Measurements from ENCODE around the gene IFITM2.
"Not testable (repeated sequence)": the region's sequence is repeated elsewhere in the genome, so short reads cannot be mapped to it uniquely, and the experiment has no call there.

IFITM2 gene

GRCh38 chr11:311013-311748 lies 3.6 kb downstream of the IFITM2 start:
- not testable (repeated sequence) for DNase-seq

- DNase-seq: no peak
Measured at GRCh38 chr11:312092-312816, 4.6 kb downstream of the IFITM2 start.

GRCh38 chr11:313304-313786 lies 5.7 kb downstream of the IFITM2 start:
- DNase-seq: peak; percentile 55

- peak; percentile 93 for DNase-seq
Measured at GRCh38 chr11:313787-314553, 6.4 kb downstream of the IFITM2 start, which contains the start of gene IFITM1. Gene IFITM1, plus strand, starts transcription at chr11:314040. Its CDS starts 131 bp downstream, at chr11:314171.

GRCh38 chr11:314554-314875 lies 6.9 kb downstream of the IFITM2 start:
- DNase-seq: peak; percentile 45

- DNase-seq: no peak
Measured at GRCh38 chr11:315051-315481, 7.5 kb downstream of the IFITM2 start.

- no peak for DNase-seq
Measured at GRCh38 chr11:315516-315994, 7.9 kb downstream of the IFITM2 start.

GRCh38 chr11:316031-316701 lies 8.6 kb downstream of the IFITM2 start:
- DNase-seq: peak; percentile 53

DNA sequence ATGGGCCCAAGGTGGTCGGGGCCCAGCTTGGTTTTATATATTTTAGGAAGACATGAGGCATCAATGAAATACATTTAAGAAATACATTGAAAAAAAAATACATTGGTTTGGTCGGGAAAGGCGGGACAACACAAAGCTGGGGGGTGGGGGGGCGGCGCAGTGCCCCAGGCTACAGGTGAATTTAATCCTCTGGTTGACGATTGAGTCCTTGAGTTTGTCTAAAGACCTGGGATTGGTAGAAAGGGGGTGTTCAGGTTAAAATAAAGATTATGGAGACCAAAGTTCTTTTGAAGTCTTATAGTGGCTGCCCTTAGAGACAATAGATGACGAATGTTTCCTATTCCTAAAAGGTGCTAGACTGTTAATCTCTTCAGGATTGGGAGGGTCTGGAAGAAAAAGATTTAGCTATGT lies 9.3 kb downstream of the IFITM2 start:
- DNase-seq: peak; percentile 53

DNA sequence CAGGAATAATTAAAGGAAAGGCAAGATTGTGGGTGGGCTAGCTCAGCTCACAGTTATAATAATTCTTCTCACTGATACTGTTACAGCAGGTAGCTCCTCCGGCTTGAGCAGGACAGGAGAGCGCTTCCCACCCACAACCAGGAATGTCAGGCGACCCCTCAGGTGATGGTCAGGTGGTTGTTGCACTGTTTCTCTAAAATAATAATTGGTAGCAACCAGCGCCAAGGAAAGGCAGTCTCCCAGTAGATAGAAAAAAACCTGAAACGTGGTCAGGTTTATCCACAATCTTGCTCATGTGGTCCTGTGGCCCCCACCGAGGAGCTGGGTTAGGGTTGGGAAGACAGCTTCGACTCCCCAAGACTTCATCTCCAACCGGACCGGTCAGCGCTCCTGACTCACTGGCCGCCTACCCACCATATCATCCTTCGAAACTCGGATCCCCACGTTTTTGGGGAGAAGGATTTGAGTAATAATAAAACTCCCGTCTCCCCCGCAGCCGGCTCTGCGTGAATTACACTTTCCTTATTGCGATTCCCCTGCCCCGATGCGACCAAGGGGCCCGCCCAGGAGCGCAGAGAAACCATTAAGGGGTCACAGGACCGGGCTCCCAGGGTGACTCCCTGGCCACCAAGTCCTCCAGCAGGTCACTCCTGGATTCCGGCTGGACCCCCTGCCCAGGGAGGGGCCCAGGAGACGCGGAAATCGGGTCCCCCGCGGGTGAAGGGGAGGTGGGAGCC lies 10.2 kb downstream of the IFITM2 start:
- peak; percentile 53 for DNase-seq

- not testable (repeated sequence) for DNase-seq
Measured at GRCh38 chr11:318405-319120, 10.9 kb downstream of the IFITM2 start.

DNA sequence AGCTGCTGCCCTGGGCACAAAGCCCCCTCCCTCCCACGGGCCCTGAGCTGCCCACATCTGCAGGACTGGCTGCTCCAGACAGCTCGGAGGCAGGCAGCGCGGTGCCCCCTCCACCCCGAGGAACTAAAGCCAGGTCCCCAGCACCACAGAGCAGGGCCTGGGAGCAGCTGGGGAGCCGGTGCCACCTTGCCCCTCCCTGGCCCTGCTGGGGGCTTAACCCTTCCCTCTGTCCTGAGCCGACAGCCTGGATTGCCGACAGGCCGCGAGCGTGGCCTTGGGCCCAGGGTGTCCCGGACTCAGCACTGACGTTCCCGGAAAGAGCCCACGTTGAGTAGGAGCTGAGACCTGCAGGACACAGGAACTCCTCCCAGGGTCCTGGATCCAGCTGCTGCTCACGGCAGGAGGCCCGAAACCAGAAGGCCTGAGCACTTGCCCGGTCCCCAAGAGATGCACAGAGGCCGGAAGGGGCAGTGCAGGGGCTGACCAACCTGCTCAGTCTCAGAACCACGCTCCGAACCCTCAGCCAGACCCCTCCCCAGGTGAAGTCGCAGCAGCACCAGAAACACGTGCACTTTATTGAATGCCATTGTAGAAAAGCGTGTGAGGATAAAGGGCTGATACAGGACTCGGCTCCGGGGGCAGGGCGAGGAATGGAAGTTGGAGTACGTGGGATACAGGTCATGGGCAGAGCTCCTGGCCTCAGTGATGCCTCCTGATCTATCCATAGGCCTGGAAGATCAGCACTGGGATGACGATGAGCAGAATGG lies 11.7 kb downstream of the IFITM2 start:
- peak; percentile 67 for DNase-seq

DNA sequence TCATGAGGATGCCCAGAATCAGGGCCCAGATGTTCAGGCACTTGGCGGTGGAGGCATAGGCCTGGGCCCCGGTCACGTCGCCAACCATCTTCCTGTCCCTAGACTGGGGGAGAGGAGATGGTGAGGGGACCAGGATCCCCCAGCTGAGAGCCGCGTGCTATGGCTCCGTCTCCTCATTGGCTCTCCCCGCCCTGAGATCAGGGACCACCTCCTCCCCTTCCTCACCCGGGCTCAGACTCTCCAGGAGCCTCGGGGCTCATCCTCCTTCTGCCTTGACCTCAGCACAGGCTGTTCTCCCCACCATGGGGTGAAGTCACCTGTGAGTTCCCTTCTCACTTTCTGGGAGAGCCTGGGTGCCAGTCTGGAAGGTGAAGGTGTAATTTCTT lies 12.3 kb downstream of the IFITM2 start:
- DNase-seq: not testable (repeated sequence)

DNA sequence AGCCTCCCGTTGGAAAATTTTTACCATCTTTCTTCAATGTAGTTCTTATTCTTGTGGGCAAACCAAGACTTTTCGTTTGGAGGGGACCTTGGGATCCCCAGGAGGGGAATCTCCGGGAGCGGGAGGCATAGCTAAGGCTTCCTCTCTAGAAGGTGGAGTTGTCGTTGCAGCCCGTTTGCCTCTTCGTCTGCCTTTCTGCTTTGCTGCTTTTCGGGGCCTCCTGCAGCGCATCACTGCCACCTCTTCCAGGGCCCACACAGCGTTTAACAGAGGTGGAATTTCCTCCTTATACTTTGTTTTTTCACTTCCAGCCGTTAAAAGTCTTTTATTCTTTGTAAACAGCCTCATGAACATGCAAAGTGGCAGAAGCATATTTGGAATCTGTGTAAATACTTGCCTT lies 16.5 kb downstream of the IFITM2 start:
- no peak for DNase-seq

- DNase-seq: not testable (repeated sequence)
Measured at GRCh38 chr11:324593-325517, 17.2 kb downstream of the IFITM2 start.

GRCh38 chr11:325796-326591 lies 18.4 kb downstream of the IFITM2 start:
- no peak for DNase-seq

GRCh38 chr11:326592-326841 lies 18.9 kb downstream of the IFITM2 start:
- DNase-seq: no peak

- peak; percentile 91 for DNase-seq
Measured at GRCh38 chr11:326842-327580, 19.4 kb downstream of the IFITM2 start.
